Measurements from ENCODE around the gene CDPF1.

CDPF1 gene

DNA sequence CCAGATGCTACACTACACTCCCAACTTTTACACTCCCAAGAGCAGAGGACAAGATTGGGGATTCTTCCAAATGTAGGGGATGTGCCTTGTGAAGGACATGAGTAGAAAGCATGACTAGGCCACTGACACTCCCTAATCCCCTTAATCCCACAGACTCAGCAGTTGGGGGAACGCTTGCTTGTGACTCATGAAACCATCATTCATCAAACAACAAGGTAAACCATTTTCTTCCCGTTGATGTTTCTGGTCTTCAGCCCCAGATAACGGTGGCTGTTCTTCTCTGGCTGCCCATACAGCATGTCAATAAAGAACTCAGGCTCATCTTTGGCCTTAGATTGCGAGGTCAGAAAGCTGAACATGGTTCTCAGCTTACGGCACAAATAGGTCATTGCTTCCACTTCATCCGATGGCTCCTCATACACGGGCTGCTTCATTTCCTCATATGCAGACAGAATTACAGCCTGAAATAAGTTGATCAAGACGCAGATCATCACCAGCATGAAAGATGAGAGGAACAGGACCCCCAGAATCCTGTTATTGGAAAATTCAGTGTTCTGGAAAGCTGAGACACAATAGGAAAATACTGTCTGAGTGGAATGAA lies 6.4 kb upstream of the CDPF1 start:
- no peak for DNase-seq

GRCh38 chr22:46251816-46252380 lies 1.8 kb upstream of the CDPF1 start:
- DNase-seq, result no peak

DNA sequence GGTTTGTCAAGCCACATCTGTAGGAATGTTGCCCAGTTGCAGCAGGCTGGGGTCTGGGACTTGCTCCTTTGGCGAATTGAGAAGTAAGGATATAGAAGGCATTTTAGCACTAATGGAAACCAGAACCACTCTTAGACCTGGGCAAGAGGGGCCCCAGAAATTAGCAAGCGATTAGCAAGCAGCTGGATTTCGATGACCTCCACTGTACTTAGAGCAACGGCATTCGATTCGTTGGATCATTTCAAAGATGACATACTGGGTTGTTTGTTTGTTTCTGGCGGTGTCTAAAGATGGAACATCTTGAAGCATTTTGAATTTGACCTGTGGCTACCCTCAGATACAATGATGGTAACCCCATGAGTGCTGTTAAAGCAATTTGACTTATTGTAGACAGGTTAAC lies 1.2 kb upstream of the CDPF1 start:
- DNase-seq, result no peak

GRCh38 chr22:46250783-46251125 lies 661 bp upstream of the CDPF1 start:
- DNase-seq, result no peak

DNA sequence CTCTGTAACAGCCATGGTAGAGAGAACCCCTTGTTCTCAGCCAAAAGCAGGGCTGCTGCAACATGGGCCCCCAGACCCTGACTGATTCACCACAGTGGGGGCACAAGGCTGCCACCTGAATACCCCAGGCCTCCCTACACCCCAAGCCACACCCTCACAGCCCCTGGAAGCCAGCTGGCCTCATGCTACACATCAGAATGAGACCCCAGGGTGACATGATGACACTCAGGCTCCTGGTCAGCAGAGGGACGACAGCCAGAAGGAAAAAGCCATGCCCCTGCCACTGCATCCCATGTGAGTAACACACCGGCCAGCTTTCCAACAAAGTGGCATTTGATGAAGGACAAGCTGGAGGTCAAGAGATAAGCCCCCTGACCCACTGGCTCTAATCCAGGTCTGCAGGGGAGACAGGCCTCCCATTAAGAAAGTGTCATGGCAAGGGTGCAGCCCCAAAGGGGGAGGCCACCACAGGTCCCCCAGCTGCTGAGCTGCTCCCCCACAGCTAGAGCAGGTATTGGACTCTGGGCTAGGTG lies 2.6 kb downstream of the CDPF1 start:
- DNase-seq, result no peak

DNA sequence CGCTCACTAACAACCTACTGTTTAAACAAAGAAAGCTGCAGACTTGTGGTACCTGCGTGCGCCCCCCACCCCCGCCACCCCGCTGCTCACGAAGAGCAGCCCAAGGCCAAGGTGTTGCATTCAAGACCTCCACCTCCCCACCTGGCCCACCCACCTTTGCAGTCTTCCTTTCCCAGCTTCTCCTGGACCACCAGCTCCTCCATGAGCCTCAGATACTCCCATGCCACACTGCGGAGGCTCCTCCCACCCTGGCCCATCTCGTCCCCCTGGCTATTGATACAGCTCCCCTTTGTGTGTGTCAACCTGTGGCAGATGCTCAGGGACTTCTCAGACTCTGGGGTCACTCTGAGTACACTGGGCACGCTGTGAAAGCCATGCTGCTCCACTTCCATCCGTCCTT lies 3.9 kb downstream of the CDPF1 start:
- DNase-seq, result no peak

- peak in 8 of 14 donors; percentile 15 to 60 (median 38) for DNase-seq
These were observed 4.6 kb downstream of the CDPF1 start for GRCh38 chr22:46245511-46245910.

- no peak for DNase-seq
These were observed 5.3 kb downstream of the CDPF1 start for GRCh38 chr22:46244771-46245170.

- DNase-seq, result no peak
These were observed 8.0 kb downstream of the CDPF1 start for GRCh38 chr22:46242076-46242475.

GRCh38 chr22:46241396-46242007 lies 8.6 kb downstream of the CDPF1 start:
- DNase-seq, result peak in 1 of 14 donors; percentile 19

- no peak for DNase-seq
These were observed 9.2 kb downstream of the CDPF1 start for GRCh38 chr22:46240907-46241306.

DNA sequence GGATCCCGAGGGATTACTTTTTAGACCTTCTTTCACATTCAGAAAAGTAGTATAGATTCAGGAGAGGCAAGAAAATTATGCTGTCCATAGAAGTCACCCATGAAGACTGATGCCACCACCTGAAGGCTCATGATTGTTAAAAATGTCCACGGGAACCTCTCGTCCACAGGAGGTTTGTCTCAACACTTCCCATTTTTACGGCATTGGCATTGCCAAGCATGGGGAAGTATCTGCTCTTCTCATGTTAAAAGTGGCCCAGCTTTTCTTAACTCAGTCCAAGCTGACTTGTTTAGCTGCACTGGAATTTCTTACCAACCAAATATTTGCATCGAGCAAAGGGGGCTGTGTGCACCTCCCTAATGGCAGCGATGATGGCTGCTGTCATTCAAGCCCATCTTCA lies 9.6 kb downstream of the CDPF1 start:
- no peak for DNase-seq

DNA sequence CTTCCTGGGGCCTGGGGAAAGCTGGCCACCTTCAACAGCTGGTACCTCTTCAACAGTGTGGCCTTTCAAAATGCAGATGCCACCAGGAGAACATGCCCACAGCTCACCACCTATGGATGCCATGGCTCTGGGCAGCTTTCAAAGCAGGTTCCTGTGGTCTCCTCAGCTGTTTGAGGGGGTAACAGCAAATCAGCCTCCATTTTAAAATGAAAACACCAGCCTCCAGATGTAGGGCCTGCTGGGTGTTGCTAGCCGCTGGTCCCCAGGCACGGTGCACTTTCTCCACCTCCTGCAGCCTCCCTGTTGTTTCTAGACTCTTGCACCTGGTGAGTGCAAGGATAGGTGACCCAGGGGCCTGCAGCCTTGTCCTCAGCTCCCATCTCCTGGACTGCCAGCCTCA lies 10.0 kb downstream of the CDPF1 start:
- no peak for DNase-seq

GRCh38 chr22:46239261-46240048 lies 10.6 kb downstream of the CDPF1 start:
- DNase-seq, result no peak

DNA sequence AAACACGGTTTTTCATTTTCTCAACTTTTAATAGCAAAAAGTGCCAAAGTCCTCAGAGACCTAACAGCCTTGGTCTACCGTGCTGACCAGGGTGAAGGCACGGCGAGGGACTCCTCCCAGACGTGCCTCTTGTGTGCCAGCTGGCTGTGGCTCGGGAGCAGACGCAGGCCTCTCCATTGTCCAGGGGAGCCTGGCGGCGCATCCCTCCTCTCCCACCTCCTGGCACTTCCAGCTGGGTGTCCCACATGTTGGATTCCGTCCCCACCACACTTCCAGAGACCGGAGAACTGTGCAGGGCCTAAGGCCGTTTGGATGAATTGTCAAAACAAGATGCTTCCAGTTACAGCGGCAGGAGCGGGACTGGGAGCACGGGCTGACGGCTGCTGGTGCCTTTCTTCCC lies 11.6 kb downstream of the CDPF1 start:
- DNase-seq, result peak in 9 of 14 donors; percentile 17 to 49 (median 39)

DNA sequence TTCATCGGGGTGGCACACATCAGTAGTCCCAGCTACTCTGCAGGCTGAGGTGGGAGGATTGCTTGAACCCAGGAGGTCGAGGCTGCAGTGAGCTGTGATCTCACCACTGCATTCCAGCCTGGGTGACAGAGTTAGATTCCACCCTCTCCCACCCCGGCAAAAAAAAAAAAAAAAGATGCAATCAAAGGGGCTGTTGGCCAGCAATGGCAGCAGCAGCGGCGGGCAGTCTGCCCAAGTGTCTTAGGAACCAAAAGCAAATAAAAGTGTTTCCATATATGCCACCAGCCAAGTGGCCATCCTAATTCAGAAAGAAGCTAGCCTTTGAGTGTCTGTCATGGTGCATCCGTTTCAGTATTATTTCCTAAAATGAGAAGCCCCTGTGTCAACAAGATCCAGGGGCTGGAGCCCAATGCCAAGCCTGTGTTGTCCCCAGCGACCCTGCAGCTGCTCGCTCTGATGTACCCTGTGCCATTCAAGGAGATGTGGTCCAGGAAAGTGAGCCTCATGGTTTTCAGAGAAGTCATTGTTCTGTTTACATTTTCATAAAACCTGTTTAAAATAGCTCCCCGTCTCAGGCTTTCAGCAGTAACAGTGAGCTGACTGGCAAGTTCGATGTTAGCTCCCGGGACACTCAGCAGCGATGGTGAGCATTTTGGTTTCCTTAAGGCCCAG lies 12.5 kb downstream of the CDPF1 start:
- DNase-seq, result peak in 1 of 14 donors; percentile 6

GRCh38 chr22:46234969-46235368 lies 15.1 kb downstream of the CDPF1 start:
- no peak for DNase-seq

- DNase-seq, result peak in 10 of 14 donors; percentile 18 to 74 (median 32)
These were observed 16.9 kb downstream of the CDPF1 start for GRCh38 chr22:46233231-46233630.

DNA sequence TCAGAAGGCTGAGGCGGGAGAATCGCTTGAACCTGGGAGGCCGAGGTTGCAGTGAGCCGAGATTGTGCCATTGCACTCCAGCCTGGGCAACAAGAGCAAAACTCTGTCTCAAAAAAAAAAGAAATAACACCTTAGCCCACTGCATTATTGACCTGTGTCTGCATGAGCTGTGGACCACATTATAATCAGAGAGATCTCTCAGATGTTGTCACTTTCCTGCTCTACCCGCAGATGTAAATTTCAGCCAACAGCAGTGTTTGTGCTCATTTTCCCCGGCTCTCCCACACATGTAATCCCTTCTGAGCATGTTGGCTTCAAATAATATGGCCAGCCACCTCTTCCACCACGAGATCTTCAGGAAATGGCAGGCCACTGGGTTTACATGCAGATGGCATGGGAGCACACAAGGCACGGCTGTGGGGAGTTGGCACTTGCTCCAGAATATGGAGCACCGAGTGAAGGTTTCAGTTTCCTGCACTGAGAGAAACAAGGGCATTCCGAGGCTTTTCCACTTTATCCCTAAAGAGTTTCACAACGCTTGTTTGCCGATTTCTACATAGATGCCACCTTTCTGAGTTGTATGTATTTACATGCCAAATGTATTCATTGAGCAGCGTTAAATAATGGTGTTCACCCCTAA lies 19.7 kb downstream of the CDPF1 start:
- peak in 1 of 14 donors; percentile 8 for DNase-seq

DNA sequence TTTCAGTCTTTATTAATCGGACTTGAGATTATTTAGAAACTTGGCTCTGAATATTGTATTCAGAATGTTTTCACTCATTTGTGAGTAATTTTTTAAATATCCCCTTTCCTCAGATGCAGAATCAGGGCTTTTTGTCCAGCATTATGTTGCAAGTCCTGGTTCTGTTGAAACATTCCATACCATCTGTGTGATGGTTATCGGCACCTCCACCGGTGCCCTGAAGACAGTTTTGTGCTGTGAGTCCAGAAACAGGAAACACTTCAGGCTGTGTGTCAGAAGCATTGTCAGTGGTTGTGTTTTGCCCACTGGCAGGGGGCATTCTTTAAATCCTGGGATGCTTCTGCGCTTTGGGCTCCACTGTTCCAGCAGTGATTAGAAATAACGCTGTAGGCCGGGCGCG lies 20.4 kb downstream of the CDPF1 start:
- DNase-seq, result no peak

DNA sequence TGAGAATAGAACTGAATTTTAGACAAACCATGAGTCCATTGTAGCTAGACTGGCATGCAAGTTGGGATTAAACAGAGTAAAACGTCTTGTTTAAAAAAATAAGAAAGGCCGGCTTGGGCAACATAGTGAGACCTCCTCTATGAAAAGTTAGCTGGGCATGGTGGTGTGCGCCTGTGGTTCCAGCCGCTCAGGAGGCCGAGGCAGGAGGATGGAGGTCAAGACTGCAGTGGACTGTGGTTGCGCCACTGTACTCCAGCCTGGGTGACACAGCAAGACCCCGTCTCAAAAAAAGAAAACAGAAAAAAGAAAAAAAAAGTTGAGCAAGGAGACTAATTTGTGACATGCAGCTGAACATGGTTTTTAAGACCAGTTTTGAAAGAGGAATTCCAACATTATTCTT lies 23.5 kb downstream of the CDPF1 start:
- no peak for DNase-seq

- no peak for DNase-seq
These were observed 24.5 kb downstream of the CDPF1 start for GRCh38 chr22:46225631-46226030.
